ENCODE results near the gene KCNMA1.

Gene KCNMA1

GRCh38 chr10:76971547-76972170 lies 665.9 kb downstream of the KCNMA1 start:
- H3K4me3 ChIP-seq (ENCODE audit: low read length), result no peak overlapping the region
- no peak for DNase-seq (ENCODE audit: low read depth)
- no peak for TF ChIP-seq CTCF (conservative IDR thresholded peaks at IDR 0.05; ENCODE audit: low read depth, low read length)

GRCh38 chr10:76970711-76971519 lies 666.7 kb downstream of the KCNMA1 start:
- no peak for DNase-seq (ENCODE audit: low read depth)
- H3K4me3 ChIP-seq (ENCODE audit: low read length), result no peak overlapping the region
- TF ChIP-seq CTCF (conservative IDR thresholded peaks at IDR 0.05; ENCODE audit: low read depth, low read length), result no peak

GRCh38 chr10:76969366-76969948 lies 668.2 kb downstream of the KCNMA1 start:
- no peak for TF ChIP-seq CTCF (conservative IDR thresholded peaks at IDR 0.05; ENCODE audit: low read depth, low read length)
- no peak for DNase-seq (ENCODE audit: low read depth)
- no peak overlapping the region for H3K4me3 ChIP-seq (ENCODE audit: low read length)

GRCh38 chr10:76968483-76968882 lies 669.1 kb downstream of the KCNMA1 start:
- DNase-seq (ENCODE audit: low read depth), result no peak
- no peak for TF ChIP-seq CTCF (conservative IDR thresholded peaks at IDR 0.05; ENCODE audit: low read depth, low read length)
- no peak overlapping the region for H3K4me3 ChIP-seq (ENCODE audit: low read length)

- no peak for TF ChIP-seq CTCF (conservative IDR thresholded peaks at IDR 0.05; ENCODE audit: low read depth, low read length)
- DNase-seq (ENCODE audit: low read depth), result no peak
- H3K4me3 ChIP-seq (ENCODE audit: low read length), result no peak overlapping the region
Measured at GRCh38 chr10:76962851-76963250, 674.8 kb downstream of the KCNMA1 start.

- TF ChIP-seq CTCF (conservative IDR thresholded peaks at IDR 0.05; ENCODE audit: low read depth, low read length), result no peak
- DNase-seq (ENCODE audit: low read depth), result no peak
- H3K4me3 ChIP-seq (ENCODE audit: low read length), result no peak overlapping the region
Measured at GRCh38 chr10:76961841-76962240, 675.8 kb downstream of the KCNMA1 start.

All from retinal pigment epithelial cell (primary cell).